Measurements from ENCODE around the gene FBLN1. TPM values are rescaled to one million over a fixed set of nuclear protein-coding genes. Genes with fewer than 3 reads are reported as not detected.
"Not testable (repeated sequence)": the region's sequence is repeated elsewhere in the genome, so short reads cannot be mapped to it uniquely, and the experiment has no call there.

The FBLN1 gene
- total RNA-seq, 1 experiment from 2014 or later: 23.4 TPM

GRCh38 chr22:45542001-45542520 is 39.4 kb downstream of the FBLN1 start:
- BruUV-seq (replicated peaks): no TSS peak
- ATAC-seq (no peak), DNase-seq (ENCODE audit: low read depth, low spot score) (no peak)
- peaks cover 0 to 9% of the 10 kb centered on the region in 2 experiments; a peak in 2 of 4 replicates for H3K4me1 ChIP-seq (ENCODE audit: control insufficient read depth in 1 of 2, insufficient read depth in 2 of 2, low read length in 2 of 2)
- TF ChIP-seq TCF7L2 (IDR thresholded peaks at IDR 0.05; ENCODE audit: borderline replicate concordance, extremely low read depth, insufficient read depth, insufficient read length): no peak
- TF ChIP-seq SRF (IDR thresholded peaks at IDR 0.05; ENCODE audit: low read depth): no peak
- no peak for TF ChIP-seq CTCF (IDR thresholded peaks at IDR 0.05 in 2 of 3, conservative IDR thresholded peaks at IDR 0.05 in 1 of 3; ENCODE audit: borderline replicate concordance in 1 of 3, insufficient read depth in 1 of 3, low read depth in 2 of 3, low read length in 2 of 3)
- TF ChIP-seq POLR2A (IDR thresholded peaks at IDR 0.05; ENCODE audit: borderline replicate concordance, extremely low read depth, insufficient read depth, insufficient read length): no peak
- no peak for TF ChIP-seq EZH2 (IDR thresholded peaks at IDR 0.05)
- H3K36me3 ChIP-seq (ENCODE audit: control insufficient read depth in 1 of 2, insufficient read depth in 2 of 2, low read length in 2 of 2): no peaks in the 10 kb centered on the region
- POLR2A ChIA-PET: no interaction called here
- no peak overlapping the region for H3K27ac ChIP-seq (ENCODE audit: low read depth, low read length)
- intact Hi-C loops (cut with micrococcal nuclease): no loop called here
- no peak overlapping the region for H3K9ac ChIP-seq (ENCODE audit: low read length)
- no peaks in the 10 kb centered on the region for H3K27me3 ChIP-seq (ENCODE audit: insufficient read depth, low read length)
- H4K20me1 ChIP-seq (ENCODE audit: insufficient read depth): no peaks in the 10 kb centered on the region
- no peak overlapping the region for H2AFZ ChIP-seq (ENCODE audit: low read depth, low read length, poor library complexity, severe bottlenecking)
- RAD21 ChIA-PET (ENCODE audit: low non-redundant PET in 1 of 2, low total read pairs in 2 of 2, uncharacterized antibody in 2 of 2, unreplicated experiment in 2 of 2): no interaction called here
- no peaks in the 10 kb centered on the region for H3K9me2 ChIP-seq (ENCODE audit: insufficient read depth)
- no peaks in the 10 kb centered on the region for H3K9me3 ChIP-seq (ENCODE audit: control insufficient read depth in 1 of 2, insufficient read depth in 1 of 2, low read depth in 1 of 2, low read length in 2 of 2)
- CTCF ChIA-PET: no interaction called here
- H3K79me2 ChIP-seq (ENCODE audit: insufficient read depth, low read length): no peaks in the 10 kb centered on the region
- H3K4me2 ChIP-seq (ENCODE audit: low read length): no peak overlapping the region
- H3K4me3 ChIP-seq (replicated peaks in 1 of 2; ENCODE audit: low read depth in 1 of 2, low read length in 2 of 2): no peak overlapping the region

GRCh38 chr22:45542736-45543135 is 40.1 kb downstream of the FBLN1 start:
- ATAC-seq; RAD21 ChIA-PET (ENCODE audit: low non-redundant PET in 1 of 2, low total read pairs in 2 of 2, uncharacterized antibody in 2 of 2, unreplicated experiment in 2 of 2); DNase-seq (ENCODE audit: low read depth, low spot score); H3K9me3 ChIP-seq (ENCODE audit: control insufficient read depth in 1 of 2, insufficient read depth in 1 of 2, low read depth in 1 of 2, low read length in 2 of 2); CTCF ChIA-PET; H3K4me2 ChIP-seq (ENCODE audit: low read length); H3K4me1 ChIP-seq (ENCODE audit: control insufficient read depth in 1 of 2, insufficient read depth in 2 of 2, low read length in 2 of 2); H4K20me1 ChIP-seq (ENCODE audit: insufficient read depth); H3K79me2 ChIP-seq (ENCODE audit: insufficient read depth, low read length); H2AFZ ChIP-seq (ENCODE audit: low read depth, low read length, poor library complexity, severe bottlenecking); intact Hi-C loops (cut with micrococcal nuclease); H3K36me3 ChIP-seq (ENCODE audit: control insufficient read depth in 1 of 2, insufficient read depth in 2 of 2, low read length in 2 of 2); H3K27me3 ChIP-seq (ENCODE audit: insufficient read depth, low read length); BruUV-seq (replicated peaks); H3K4me3 ChIP-seq (replicated peaks in 1 of 2; ENCODE audit: low read depth in 1 of 2, low read length in 2 of 2); POLR2A ChIA-PET; H3K27ac ChIP-seq (ENCODE audit: low read depth, low read length); H3K9ac ChIP-seq (ENCODE audit: low read length); H3K9me2 ChIP-seq (ENCODE audit: insufficient read depth): not testable (repeated sequence)

All from HCT116 (cell line).